ENCODE measurements around the gene GPD1L. TPM values are rescaled to one million over a fixed set of nuclear protein-coding genes. Genes with fewer than 3 reads are reported as not detected.

Gene GPD1L
- total RNA-seq, 1 donor = 10.1 TPM

DNA sequence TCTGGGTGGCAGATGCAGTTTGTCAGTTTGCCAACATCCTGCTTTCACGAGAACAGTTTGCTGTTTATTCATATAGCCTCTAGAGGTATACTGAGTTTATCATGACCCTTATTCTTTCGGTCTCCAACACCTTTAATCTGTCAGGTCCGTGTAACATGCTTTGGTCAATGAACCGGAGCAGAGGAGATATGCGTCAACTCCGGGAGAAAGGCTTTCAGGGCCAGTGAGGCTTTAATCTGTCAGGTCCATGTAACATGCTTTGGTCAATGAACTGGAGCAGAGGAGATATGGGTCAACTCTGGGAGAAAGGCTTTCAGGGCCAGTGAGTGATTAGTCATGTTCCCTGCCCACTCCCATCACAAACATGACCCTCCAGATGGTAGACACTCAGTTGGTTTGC is 16.9 kb upstream of the GPD1L start:
- H3K79me2 ChIP-seq (ENCODE audit: insufficient read depth, low read length) = no peaks in the 10 kb centered on the region
- no peaks in the 10 kb centered on the region for H3K4me1 ChIP-seq (ENCODE audit: insufficient read depth, low read length)
- H3K27me3 ChIP-seq (ENCODE audit: insufficient read depth, low read length) = peaks cover 6% of the 10 kb centered on the region
- no peak overlapping the region for H3K27ac ChIP-seq (ENCODE audit: low read depth, low read length)
- no peaks in the 10 kb centered on the region for H3K9me3 ChIP-seq (ENCODE audit: low read depth, low read length)
- no peak overlapping the region for H3K4me3 ChIP-seq (ENCODE audit: insufficient read depth, low read length)
- no peaks in the 10 kb centered on the region for H4K20me1 ChIP-seq (ENCODE audit: insufficient read depth, low read length)
- H3K4me2 ChIP-seq (ENCODE audit: insufficient read depth, low read length) = no peak overlapping the region
- H3K36me3 ChIP-seq (ENCODE audit: insufficient read depth, low read length) = no peaks in the 10 kb centered on the region
- H2AFZ ChIP-seq (ENCODE audit: low read length) = no peak overlapping the region
- TF ChIP-seq, protein P1, sequence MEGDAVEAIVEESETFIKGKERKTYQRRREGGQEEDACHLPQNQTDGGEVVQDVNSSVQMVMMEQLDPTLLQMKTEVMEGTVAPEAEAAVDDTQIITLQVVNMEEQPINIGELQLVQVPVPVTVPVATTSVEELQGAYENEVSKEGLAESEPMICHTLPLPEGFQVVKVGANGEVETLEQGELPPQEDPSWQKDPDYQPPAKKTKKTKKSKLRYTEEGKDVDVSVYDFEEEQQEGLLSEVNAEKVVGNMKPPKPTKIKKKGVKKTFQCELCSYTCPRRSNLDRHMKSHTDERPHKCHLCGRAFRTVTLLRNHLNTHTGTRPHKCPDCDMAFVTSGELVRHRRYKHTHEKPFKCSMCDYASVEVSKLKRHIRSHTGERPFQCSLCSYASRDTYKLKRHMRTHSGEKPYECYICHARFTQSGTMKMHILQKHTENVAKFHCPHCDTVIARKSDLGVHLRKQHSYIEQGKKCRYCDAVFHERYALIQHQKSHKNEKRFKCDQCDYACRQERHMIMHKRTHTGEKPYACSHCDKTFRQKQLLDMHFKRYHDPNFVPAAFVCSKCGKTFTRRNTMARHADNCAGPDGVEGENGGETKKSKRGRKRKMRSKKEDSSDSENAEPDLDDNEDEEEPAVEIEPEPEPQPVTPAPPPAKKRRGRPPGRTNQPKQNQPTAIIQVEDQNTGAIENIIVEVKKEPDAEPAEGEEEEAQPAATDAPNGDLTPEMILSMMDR (IDR thresholded peaks at IDR 0.05; ENCODE audit: extremely low read depth, low read depth, low read length) = no peak
- DNase-seq (ENCODE audit: insufficient read length, low spot score, missing footprints) = no peak

DNA sequence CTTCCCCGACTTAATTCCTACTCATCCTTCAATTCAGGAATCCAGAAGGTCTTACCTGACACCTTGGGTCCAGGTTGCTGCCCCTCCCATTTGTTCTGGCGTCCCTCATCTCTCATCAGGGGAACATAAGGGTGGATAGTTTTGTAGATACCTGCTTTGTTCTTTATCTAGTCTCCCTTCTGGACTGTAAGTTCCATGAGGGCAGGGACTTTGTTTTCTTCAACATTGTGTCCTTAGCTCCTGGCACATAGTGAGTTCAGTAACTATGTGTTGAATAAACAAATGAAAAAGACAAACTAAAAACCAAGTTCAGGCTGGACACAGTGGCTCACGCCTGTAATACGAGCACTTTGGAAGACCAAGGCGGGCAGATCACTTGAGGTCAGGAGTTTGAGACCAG is 13.2 kb upstream of the GPD1L start:
- H2AFZ ChIP-seq (ENCODE audit: low read length) = no peak overlapping the region
- H3K4me2 ChIP-seq (ENCODE audit: insufficient read depth, low read length) = no peak overlapping the region
- TF ChIP-seq, protein P1 (IDR thresholded peaks at IDR 0.05; ENCODE audit: extremely low read depth, low read depth, low read length) = no peak
- no peaks in the 10 kb centered on the region for H3K36me3 ChIP-seq (ENCODE audit: insufficient read depth, low read length)
- H3K9me3 ChIP-seq (ENCODE audit: low read depth, low read length) = no peaks in the 10 kb centered on the region
- DNase-seq (ENCODE audit: insufficient read length, low spot score, missing footprints) = no peak
- no peak overlapping the region for H3K4me3 ChIP-seq (ENCODE audit: insufficient read depth, low read length)
- H4K20me1 ChIP-seq (ENCODE audit: insufficient read depth, low read length) = no peaks in the 10 kb centered on the region
- H3K4me1 ChIP-seq (ENCODE audit: insufficient read depth, low read length) = no peaks in the 10 kb centered on the region
- H3K79me2 ChIP-seq (ENCODE audit: insufficient read depth, low read length) = no peaks in the 10 kb centered on the region
- no peak overlapping the region for H3K27ac ChIP-seq (ENCODE audit: low read depth, low read length)
- peaks cover 6% of the 10 kb centered on the region for H3K27me3 ChIP-seq (ENCODE audit: insufficient read depth, low read length)

DNA sequence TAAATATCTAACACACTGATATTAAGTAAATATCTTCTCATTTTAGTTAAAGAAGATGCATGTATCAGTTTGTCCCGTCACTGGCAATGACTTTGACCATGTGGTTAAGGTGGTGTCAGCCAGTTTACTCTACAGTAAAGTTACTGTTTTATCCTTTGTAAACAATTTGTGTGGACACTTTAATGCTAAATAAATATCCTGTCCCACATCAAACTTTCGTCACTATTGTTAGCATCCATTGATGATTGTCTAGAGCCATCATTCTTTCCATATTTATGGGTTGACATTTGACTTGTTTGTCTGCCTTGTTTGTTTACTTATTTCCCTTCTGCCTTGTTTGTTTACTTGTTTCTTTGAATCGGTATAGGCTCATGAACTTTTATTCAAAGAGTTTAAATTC is 11.0 kb upstream of the GPD1L start:
- H3K9me3 ChIP-seq (ENCODE audit: low read depth, low read length) = no peaks in the 10 kb centered on the region
- H2AFZ ChIP-seq (ENCODE audit: low read length) = no peak overlapping the region
- H4K20me1 ChIP-seq (ENCODE audit: insufficient read depth, low read length) = no peaks in the 10 kb centered on the region
- no peak overlapping the region for H3K4me2 ChIP-seq (ENCODE audit: insufficient read depth, low read length)
- TF ChIP-seq, protein P1 (IDR thresholded peaks at IDR 0.05; ENCODE audit: extremely low read depth, low read depth, low read length) = no peak
- peaks cover 9% of the 10 kb centered on the region for H3K27me3 ChIP-seq (ENCODE audit: insufficient read depth, low read length)
- no peaks in the 10 kb centered on the region for H3K4me1 ChIP-seq (ENCODE audit: insufficient read depth, low read length)
- H3K4me3 ChIP-seq (ENCODE audit: insufficient read depth, low read length) = no peak overlapping the region
- DNase-seq (ENCODE audit: insufficient read length, low spot score, missing footprints) = no peak
- no peaks in the 10 kb centered on the region for H3K79me2 ChIP-seq (ENCODE audit: insufficient read depth, low read length)
- no peaks in the 10 kb centered on the region for H3K36me3 ChIP-seq (ENCODE audit: insufficient read depth, low read length)
- H3K27ac ChIP-seq (ENCODE audit: low read depth, low read length) = no peak overlapping the region

DNA sequence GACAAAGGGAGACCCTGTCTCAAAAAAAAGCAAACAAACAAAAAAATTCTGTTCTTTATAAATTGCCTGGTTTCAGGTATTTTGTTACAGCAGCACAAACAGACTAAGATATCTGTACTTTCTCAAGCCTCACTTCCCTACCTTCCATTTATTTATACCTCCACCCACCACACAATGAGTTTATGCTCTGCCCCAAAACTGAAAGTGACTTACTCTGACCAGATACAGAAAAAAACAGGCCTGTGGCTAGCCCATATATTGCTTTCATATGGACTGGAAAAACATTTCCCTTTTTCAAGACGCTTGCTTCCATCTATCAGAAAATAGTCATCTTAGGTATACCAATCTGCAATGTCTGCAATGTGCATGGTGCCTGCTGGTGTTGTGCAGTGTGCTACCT is 8.7 kb upstream of the GPD1L start:
- Histone ChIP-seq H3K79me2 (ENCODE audit: insufficient read depth, low read length) (no peaks in the 10 kb centered on the region), H3K27ac (ENCODE audit: low read depth, low read length) (no peak overlapping the region), H4K20me1 (ENCODE audit: insufficient read depth, low read length) (no peaks in the 10 kb centered on the region), H3K4me3 (ENCODE audit: insufficient read depth, low read length) (no peak overlapping the region), H3K9me3 (ENCODE audit: low read depth, low read length) (peaks cover 5% of the 10 kb centered on the region), H3K4me1 (ENCODE audit: insufficient read depth, low read length) (no peaks in the 10 kb centered on the region), H3K27me3 (ENCODE audit: insufficient read depth, low read length) (peaks cover 6% of the 10 kb centered on the region), H3K4me2 (ENCODE audit: insufficient read depth, low read length) (no peak overlapping the region), H3K36me3 (ENCODE audit: insufficient read depth, low read length) (no peaks in the 10 kb centered on the region), H2AFZ (ENCODE audit: low read length) (no peak overlapping the region)
- DNase-seq (ENCODE audit: insufficient read length, low spot score, missing footprints) = peak; percentile 37
- TF ChIP-seq, protein P1 (IDR thresholded peaks at IDR 0.05; ENCODE audit: extremely low read depth, low read depth, low read length) = no peak
